ENCODE data around the gene SPRR3.

Gene SPRR3

DNA sequence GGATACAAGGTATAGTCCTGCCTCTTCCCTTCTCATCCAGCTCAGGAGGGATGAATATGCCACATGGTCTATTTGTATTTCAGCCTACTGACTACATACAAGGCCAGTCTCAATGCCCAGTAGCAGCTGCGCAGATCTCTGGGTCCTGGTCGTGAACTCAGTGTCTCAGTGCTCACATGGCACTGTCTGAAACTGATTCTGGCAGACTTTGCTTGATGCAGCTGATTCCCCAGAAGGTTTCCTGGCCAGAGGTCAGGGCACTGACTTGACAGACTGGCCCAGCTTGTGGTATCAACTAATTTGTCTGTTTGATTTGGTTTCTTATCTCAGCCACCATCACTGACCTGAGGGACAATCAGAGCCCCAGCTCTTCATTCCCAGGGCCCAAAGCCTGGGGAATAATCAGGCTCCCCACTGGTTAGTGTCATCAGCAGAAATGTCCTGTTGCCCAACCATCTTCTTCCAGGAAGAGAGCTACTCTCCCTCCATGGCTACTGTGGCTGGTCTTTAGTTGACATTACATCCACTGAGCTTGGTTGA is 38.6 kb upstream of the SPRR3 start (continued):
- TF ChIP-seq, protein P1, sequence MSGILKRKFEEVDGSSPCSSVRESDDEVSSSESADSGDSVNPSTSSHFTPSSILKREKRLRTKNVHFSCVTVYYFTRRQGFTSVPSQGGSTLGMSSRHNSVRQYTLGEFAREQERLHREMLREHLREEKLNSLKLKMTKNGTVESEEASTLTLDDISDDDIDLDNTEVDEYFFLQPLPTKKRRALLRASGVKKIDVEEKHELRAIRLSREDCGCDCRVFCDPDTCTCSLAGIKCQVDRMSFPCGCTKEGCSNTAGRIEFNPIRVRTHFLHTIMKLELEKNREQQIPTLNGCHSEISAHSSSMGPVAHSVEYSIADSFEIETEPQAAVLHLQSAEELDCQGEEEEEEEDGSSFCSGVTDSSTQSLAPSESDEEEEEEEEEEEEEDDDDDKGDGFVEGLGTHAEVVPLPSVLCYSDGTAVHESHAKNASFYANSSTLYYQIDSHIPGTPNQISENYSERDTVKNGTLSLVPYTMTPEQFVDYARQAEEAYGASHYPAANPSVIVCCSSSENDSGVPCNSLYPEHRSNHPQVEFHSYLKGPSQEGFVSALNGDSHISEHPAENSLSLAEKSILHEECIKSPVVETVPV (CRISPR knock-in tag; IDR thresholded peaks at IDR 0.05): no peak
- no peak for TF ChIP-seq CSDC2 (CRISPR knock-in tag; IDR thresholded peaks at IDR 0.05)
- no peak for TF ChIP-seq TCF4 (CRISPR knock-in tag; IDR thresholded peaks at IDR 0.05; ENCODE audit: borderline replicate concordance)
- TF ChIP-seq, protein P2, sequence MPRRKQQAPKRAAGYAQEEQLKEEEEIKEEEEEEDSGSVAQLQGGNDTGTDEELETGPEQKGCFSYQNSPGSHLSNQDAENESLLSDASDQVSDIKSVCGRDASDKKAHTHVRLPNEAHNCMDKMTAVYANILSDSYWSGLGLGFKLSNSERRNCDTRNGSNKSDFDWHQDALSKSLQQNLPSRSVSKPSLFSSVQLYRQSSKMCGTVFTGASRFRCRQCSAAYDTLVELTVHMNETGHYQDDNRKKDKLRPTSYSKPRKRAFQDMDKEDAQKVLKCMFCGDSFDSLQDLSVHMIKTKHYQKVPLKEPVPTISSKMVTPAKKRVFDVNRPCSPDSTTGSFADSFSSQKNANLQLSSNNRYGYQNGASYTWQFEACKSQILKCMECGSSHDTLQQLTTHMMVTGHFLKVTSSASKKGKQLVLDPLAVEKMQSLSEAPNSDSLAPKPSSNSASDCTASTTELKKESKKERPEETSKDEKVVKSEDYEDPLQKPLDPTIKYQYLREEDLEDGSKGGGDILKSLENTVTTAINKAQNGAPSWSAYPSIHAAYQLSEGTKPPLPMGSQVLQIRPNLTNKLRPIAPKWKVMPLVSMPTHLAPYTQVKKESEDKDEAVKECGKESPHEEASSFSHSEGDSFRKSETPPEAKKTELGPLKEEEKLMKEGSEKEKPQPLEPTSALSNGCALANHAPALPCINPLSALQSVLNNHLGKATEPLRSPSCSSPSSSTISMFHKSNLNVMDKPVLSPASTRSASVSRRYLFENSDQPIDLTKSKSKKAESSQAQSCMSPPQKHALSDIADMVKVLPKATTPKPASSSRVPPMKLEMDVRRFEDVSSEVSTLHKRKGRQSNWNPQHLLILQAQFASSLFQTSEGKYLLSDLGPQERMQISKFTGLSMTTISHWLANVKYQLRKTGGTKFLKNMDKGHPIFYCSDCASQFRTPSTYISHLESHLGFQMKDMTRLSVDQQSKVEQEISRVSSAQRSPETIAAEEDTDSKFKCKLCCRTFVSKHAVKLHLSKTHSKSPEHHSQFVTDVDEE (CRISPR knock-in tag; IDR thresholded peaks at IDR 0.05): no peak
- no peak for TF ChIP-seq ESRRG (CRISPR knock-in tag; IDR thresholded peaks at IDR 0.05)

DNA sequence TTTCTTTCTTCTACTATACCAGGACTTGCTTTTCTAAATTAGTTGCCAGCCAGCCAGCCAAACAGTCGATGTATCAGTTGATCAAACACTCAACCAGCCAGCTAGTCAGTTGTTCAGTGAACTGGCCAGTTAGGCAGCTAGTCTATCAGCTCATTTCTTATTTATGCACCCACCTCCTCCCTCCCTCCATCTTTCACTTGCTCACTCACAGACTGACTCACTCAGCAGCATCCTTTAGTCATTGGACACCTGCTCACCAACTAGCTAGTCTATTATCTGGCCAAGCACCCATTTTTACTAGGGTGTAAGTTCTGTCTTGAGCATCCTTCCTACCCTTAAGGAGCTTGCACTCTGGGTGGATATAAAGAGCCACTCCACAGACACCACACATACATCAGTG is 37.0 kb upstream of the SPRR3 start:
- no peak for ATAC-seq
- TF ChIP-seq ZC3H10 (CRISPR knock-in tag; IDR thresholded peaks at IDR 0.05): no peak
- no peak for TF ChIP-seq ISL1 (CRISPR knock-in tag; IDR thresholded peaks at IDR 0.05)
- TF ChIP-seq, protein P2 (CRISPR knock-in tag; IDR thresholded peaks at IDR 0.05): no peak
- no peak for TF ChIP-seq CSDC2 (CRISPR knock-in tag; IDR thresholded peaks at IDR 0.05)
- TF ChIP-seq, protein P3, sequence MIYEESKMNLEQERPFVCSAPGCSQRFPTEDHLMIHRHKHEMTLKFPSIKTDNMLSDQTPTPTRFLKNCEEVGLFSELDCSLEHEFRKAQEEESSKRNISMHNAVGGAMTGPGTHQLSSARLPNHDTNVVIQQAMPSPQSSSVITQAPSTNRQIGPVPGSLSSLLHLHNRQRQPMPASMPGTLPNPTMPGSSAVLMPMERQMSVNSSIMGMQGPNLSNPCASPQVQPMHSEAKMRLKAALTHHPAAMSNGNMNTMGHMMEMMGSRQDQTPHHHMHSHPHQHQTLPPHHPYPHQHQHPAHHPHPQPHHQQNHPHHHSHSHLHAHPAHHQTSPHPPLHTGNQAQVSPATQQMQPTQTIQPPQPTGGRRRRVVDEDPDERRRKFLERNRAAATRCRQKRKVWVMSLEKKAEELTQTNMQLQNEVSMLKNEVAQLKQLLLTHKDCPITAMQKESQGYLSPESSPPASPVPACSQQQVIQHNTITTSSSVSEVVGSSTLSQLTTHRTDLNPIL (CRISPR knock-in tag; IDR thresholded peaks at IDR 0.05; ENCODE audit: low read depth): no peak
- no peak for TF ChIP-seq ZNF8 (CRISPR knock-in tag; IDR thresholded peaks at IDR 0.05)
- TF ChIP-seq PPARA (CRISPR knock-in tag; IDR thresholded peaks at IDR 0.05; ENCODE audit: borderline replicate concordance): no peak
- no peak for TF ChIP-seq TOX (CRISPR knock-in tag; IDR thresholded peaks at IDR 0.05; ENCODE audit: borderline replicate concordance)
- TF ChIP-seq ZFP30 (CRISPR knock-in tag; IDR thresholded peaks at IDR 0.05): no peak
- TF ChIP-seq, protein P4, sequence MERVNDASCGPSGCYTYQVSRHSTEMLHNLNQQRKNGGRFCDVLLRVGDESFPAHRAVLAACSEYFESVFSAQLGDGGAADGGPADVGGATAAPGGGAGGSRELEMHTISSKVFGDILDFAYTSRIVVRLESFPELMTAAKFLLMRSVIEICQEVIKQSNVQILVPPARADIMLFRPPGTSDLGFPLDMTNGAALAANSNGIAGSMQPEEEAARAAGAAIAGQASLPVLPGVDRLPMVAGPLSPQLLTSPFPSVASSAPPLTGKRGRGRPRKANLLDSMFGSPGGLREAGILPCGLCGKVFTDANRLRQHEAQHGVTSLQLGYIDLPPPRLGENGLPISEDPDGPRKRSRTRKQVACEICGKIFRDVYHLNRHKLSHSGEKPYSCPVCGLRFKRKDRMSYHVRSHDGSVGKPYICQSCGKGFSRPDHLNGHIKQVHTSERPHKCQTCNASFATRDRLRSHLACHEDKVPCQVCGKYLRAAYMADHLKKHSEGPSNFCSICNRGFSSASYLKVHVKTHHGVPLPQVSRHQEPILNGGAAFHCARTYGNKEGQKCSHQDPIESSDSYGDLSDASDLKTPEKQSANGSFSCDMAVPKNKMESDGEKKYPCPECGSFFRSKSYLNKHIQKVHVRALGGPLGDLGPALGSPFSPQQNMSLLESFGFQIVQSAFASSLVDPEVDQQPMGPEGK (CRISPR knock-in tag; IDR thresholded peaks at IDR 0.05; ENCODE audit: borderline replicate concordance): no peak
- no peak for TF ChIP-seq GLIS3 (CRISPR knock-in tag; IDR thresholded peaks at IDR 0.05)
- no peak for TF ChIP-seq ESRRG (CRISPR knock-in tag; IDR thresholded peaks at IDR 0.05)
- no peak for TF ChIP-seq ZFP3 (CRISPR knock-in tag; IDR thresholded peaks at IDR 0.05)
- TF ChIP-seq TCF4 (CRISPR knock-in tag; IDR thresholded peaks at IDR 0.05; ENCODE audit: borderline replicate concordance): no peak
- TF ChIP-seq, protein P1 (CRISPR knock-in tag; IDR thresholded peaks at IDR 0.05): no peak
- no peak for TF ChIP-seq OSR1 (CRISPR knock-in tag; IDR thresholded peaks at IDR 0.05)

DNA sequence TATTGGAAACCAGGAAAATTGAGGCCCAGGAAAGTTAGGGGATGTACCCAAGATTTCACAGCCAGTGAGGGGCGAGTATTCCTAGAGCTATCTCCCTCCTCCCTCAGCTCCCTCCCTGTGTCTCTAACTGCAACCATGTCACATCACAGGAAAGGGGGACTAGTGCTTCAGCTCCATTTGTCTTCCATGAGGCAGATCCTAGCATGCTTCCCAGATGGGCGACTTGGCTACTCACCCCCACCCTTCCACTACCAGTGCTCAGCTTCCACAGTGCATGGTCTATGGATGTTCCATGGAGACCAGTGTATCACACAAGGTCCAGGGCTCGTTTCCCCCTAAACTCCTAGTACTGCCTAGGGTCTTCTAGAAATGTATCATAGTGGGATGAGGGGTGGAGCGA is 35.7 kb upstream of the SPRR3 start:
- ATAC-seq: no peak
- TF ChIP-seq ZNF70 (CRISPR knock-in tag; IDR thresholded peaks at IDR 0.05): no peak
- TF ChIP-seq, protein P3 (CRISPR knock-in tag; IDR thresholded peaks at IDR 0.05; ENCODE audit: low read depth): no peak

Data from SK-N-SH treated with all-trans-retinoic acid at 6 μM for 48 hours (cell line).